Gastroesophageal sphincter (tissue), 4 donors: Measurements from ENCODE around the gene ITGB2. TPM values are rescaled to one million over a fixed set of nuclear protein-coding genes. Genes with fewer than 3 reads are reported as not detected.
A peak's percentile ranks its signal among the peaks of the same experiment; 100 is the strongest.

Experiments used
- ATAC-seq: fragments of 150-250 bp; one replicate; pipeline ENCODE4 v1.9.1; 2016; ENCODE audit warnings: mild to moderate bottlenecking, moderate library complexity
- H3K27ac ChIP-seq, 4 donors: fragments of 200-600 bp; sonication (generic) in 3 of 4; 1 replicate in 3 of 4; 2 replicates in 1 of 4; pipeline ENCODE4 v1.5.1; 2016 to 2019
- H3K27me3 ChIP-seq: fragments of 200-600 bp; sonication (generic); one replicate; pipeline ENCODE4 v1.5.1; 2019
- H3K36me3 ChIP-seq, 2 donors: fragments of 200-600 bp; sonication (generic); one replicate each; pipeline ENCODE4 v1.5.1; 2019; ENCODE audit warnings: control low read depth in 1 of 2
- H3K4me1 ChIP-seq, 3 donors: fragments of 200-600 bp; sonication (generic); 1 replicate in 2 of 3; 2 replicates in 1 of 3; pipeline ENCODE4 v1.5.1; 2016 to 2019; ENCODE audit warnings: control low read depth in 2 of 3
- H3K4me3 ChIP-seq, 2 donors: fragments of 200-600 bp; sonication (generic); one replicate each; pipeline ENCODE4 v1.5.1; 2019; ENCODE audit warnings: mild to moderate bottlenecking in 1 of 2, moderate library complexity in 1 of 2
- H3K9me3 ChIP-seq, 3 donors: fragments of 200-600 bp; sonication (generic); one replicate each; pipeline ENCODE4 v1.5.1; 2017 to 2019; ENCODE audit warnings: control low read depth in 2 of 3
- CTCF ChIP-seq, 4 experiments: fragments of 200-600 bp in 2 of 4; fragments of 450-650 bp in 2 of 4; sonication (generic) in 1 of 4; IDR thresholded peaks; one replicate each; pipeline ENCODE4 v1.5.1; 2017 to 2019; ENCODE audit warnings: antibody characterized with exemption in 4 of 4, mild to moderate bottlenecking in 2 of 4, moderate library complexity in 2 of 4
- EP300 ChIP-seq: sonication (generic); formaldehyde crosslinking; IDR thresholded peaks from one replicate; pipeline ENCODE4 v1.6.1; 2017; ENCODE audit warnings: antibody characterized with exemption, mild to moderate bottlenecking
- POLR2A ChIP-seq, 2 donors: fragments of 450-650 bp; IDR thresholded peaks; one replicate each; pipeline ENCODE4 v1.6.1; 2017; ENCODE audit warnings: antibody characterized with exemption in 2 of 2, mild to moderate bottlenecking in 2 of 2, moderate library complexity in 1 of 2
- POLR2AphosphoS5 ChIP-seq: sonication (generic); formaldehyde crosslinking; IDR thresholded peaks from one replicate; pipeline ENCODE4 v1.6.1; 2017; ENCODE audit warnings: antibody characterized with exemption
- WGBS, 2 donors: methylation state at CpG; one replicate each; pipeline ENCODE4 v1.1.5; 2018; ENCODE audit warnings: low coverage in 1 of 2; 5-methylcytosine and 5-hydroxymethylcytosine counted together
- total RNA-seq, 4 donors: library from RNA; depleted of rRNA; stranded (reverse); fragments of >200 nt; gene quantifications; one replicate each; pipeline ENCODE4 v1.1.0, GENCODE V29; 2016

ITGB2 gene
- total RNA-seq, 4 donors from 2014 or later = 10.4 to 112 (median 41.4) TPM

DNA sequence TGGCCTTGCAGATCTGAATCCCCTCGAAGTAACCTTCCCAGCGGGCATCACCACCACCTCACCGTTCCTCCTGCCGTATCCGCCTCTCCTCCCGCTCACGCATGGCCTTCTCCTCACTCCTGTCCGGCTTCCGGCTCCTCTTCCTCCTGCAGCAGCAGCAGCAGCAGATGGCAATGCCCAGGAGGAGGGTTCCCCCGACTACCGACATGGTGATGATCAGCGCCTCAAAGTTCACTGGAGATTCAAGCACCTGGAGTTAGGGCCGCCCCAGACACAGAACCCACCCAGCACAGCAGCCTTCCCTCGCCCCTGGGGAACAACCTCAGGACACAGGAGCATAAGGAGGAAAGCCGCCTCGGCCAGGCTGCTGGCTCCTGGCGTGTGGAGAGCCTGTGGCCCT, 64.6 kb downstream of the ITGB2 start:
- H3K27ac ChIP-seq = peak overlapping the region in 1 of 4 donors; percentile 24
- TF ChIP-seq POLR2AphosphoS5 (no peak), CTCF (IDR thresholded peaks at IDR 0.05) (no peak), POLR2A (IDR thresholded peaks at IDR 0.05) (no peak), EP300 (no peak)
- no peak overlapping the region for H3K4me3 ChIP-seq
- WGBS, 2 donors = 80 to 93% methylated on average over 2 to 9 of the region's 17 CpGs
- H3K27me3 ChIP-seq = no peaks in the 10 kb centered on the region
- H3K9me3 ChIP-seq = no peaks in the 10 kb centered on the region
- ATAC-seq = no peak
- H3K36me3 ChIP-seq = peaks cover 0 to 99% of the 10 kb centered on the region in 2 donors
- peaks cover 0 to 40% (median 0%) of the 10 kb centered on the region in 3 donors for H3K4me1 ChIP-seq

GRCh38 chr21:44855572-44855971, 65.1 kb downstream of the ITGB2 start:
- peaks cover 0 to 38% (median 0%) of the 10 kb centered on the region in 3 donors for H3K4me1 ChIP-seq
- peaks cover 0 to 99% of the 10 kb centered on the region in 2 donors for H3K36me3 ChIP-seq

DNA sequence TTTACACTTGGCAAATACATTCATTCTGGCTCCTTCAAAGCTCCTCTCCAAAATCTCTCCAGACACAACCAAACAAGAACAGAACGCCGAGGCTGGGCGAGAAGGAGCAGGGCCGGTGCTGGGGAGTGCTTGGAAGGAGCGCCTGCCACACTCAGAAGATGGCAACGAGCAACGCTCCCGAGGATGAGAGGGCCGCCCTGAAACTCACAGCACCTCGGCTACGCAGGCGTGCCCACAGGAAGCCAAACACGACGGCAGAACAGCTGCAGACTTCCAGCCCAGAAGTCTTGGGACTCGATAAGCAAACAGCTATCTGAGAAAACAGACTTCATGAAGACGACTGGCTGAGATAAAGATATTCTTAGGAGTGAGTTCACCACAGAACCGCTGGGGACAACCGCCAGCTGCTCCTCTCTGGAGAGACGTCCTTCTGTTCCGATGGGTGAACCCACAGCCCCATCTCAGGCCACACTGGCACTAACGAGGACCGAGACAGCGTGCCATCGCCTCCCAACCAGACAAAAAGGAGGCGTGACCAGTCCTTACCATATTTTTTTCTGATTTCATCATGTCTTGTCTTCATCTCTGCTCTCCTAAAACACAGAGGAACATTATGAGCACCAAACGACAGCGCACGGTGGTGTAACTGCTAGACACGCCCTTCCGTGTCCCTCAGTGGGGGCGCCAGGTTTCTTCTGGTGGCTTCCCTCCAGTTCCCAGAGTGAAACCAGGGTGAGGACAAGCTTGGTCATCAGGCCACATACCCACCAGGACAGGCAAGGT, 65.8 kb downstream of the ITGB2 start:
- Histone ChIP-seq H3K27ac (no peak overlapping the region), H3K9me3 (no peaks in the 10 kb centered on the region), H3K4me1 (peaks cover 0 to 38% (median 0%) of the 10 kb centered on the region in 3 donors), H3K27me3 (no peaks in the 10 kb centered on the region), H3K36me3 (peaks cover 0 to 100% of the 10 kb centered on the region in 2 donors), H3K4me3 (no peak overlapping the region)
- no peak for ATAC-seq
- TF ChIP-seq POLR2AphosphoS5 = no peak
- TF ChIP-seq EP300 = no peak
- TF ChIP-seq POLR2A (IDR thresholded peaks at IDR 0.05) = no peak
- TF ChIP-seq CTCF (IDR thresholded peaks at IDR 0.05) = no peak
- 81 to 88% methylated on average over 4 to 23 of the region's 31 CpGs for WGBS, 2 donors

More at GRCh38 chr21:44855572-44855971, 65.1 kb downstream of the ITGB2 start:
- TF ChIP-seq CTCF (IDR thresholded peaks at IDR 0.05) (no peak), EP300 (no peak), POLR2AphosphoS5 (no peak), POLR2A (IDR thresholded peaks at IDR 0.05) (no peak)
- ATAC-seq = no peak
- H3K4me3 ChIP-seq = no peak overlapping the region
- no peaks in the 10 kb centered on the region for H3K9me3 ChIP-seq
- no peaks in the 10 kb centered on the region for H3K27me3 ChIP-seq
- no peak overlapping the region for H3K27ac ChIP-seq
- 87 to 89% methylated on average over 8 to 10 of the region's 14 CpGs for WGBS, 2 donors

DNA sequence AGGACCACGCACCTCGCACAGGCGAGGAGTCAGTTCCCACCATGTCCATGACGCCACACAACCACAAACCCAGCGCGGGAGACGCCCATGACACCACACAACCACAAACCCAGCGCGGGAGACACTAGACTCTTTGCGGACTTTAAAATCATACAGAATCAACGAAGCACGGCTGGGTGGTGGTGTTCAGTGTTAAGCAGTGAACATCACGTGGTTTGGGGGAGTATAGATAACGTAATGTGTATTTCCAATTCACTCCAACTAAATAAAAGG, 66.4 kb downstream of the ITGB2 start:
- peaks cover 0 to 100% of the 10 kb centered on the region in 2 donors for H3K36me3 ChIP-seq
- WGBS, 2 donors = 81% methylated on average over 6 to 10 of the region's 14 CpGs
- H3K27ac ChIP-seq = no peak overlapping the region

More for the DNA sequence above, 66.4 kb downstream of the ITGB2 start:
- H3K9me3 ChIP-seq = no peaks in the 10 kb centered on the region
- peaks cover 0 to 38% (median 0%) of the 10 kb centered on the region in 3 donors for H3K4me1 ChIP-seq
- H3K27me3 ChIP-seq = no peaks in the 10 kb centered on the region
- TF ChIP-seq POLR2AphosphoS5 = no peak
- no peak for TF ChIP-seq EP300
- no peak for TF ChIP-seq CTCF (IDR thresholded peaks at IDR 0.05)
- TF ChIP-seq POLR2A (IDR thresholded peaks at IDR 0.05) = no peak
- ATAC-seq = no peak
- H3K4me3 ChIP-seq = no peak overlapping the region
